CD4-positive, alpha-beta T cell treated with Interleukin-15 for 4 hours (primary cell): ENCODE measurements around the gene BANK1.

Experiments
- DNase-seq: peaks from one replicate; pipeline ENCODE4 v3.0.0-alpha.2; 2020; ENCODE audit warnings: low spot score

BANK1 gene

GRCh38 chr4:101790521-101791181, at the start of gene BANK1:
Gene BANK1 (plus strand): TSS chr4:101790730. CDS start chr4:101790881, 151 bp downstream.
- DNase-seq: peak; percentile 23

- DNase-seq: no peak
These were observed 36.8 kb upstream of the BANK1 start for GRCh38 chr4:101753721-101754120.

DNA sequence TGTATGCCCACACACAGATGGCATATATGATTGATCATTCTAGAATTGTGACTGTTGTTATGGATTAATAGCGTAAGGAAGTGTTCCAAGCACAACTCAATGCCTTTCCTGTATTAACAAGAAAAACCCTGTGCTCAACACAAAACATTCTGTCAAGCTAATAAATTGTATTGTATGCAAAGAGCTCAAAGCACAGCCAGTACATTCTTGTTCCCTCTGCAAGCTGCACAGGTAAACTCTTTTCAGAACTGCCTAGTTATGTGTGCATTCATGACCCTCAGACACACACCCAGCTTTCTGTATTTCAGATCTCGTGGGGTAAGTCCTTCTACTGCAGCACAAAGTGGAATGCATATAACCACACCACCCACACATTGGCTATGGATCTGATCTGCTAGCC, 34.3 kb upstream of the BANK1 start:
- DNase-seq: no peak

DNA sequence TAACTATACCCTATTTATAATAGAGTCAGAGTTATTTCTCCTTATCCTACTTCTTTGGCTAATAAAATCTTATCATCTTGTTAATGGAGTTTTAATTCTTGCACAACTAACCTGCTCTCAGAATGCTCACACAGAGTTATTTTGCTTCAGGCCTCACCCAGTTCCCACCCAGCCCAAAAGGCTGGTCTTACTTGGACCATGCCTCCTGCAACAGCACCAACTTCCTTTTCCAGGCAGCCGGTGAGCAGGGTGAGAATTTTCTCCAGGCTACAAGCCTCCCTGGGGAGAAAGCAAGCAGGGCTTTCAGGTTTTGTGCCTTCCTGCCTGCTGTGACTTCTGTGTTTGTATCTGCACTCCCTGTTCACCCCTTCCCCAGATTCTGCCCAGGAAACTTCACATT, 29.1 kb upstream of the BANK1 start:
- no peak for DNase-seq

- no peak for DNase-seq
These were observed 28.5 kb upstream of the BANK1 start for GRCh38 chr4:101762025-101762424.

GRCh38 chr4:101762534-101762933, 28.0 kb upstream of the BANK1 start:
- no peak for DNase-seq

DNA sequence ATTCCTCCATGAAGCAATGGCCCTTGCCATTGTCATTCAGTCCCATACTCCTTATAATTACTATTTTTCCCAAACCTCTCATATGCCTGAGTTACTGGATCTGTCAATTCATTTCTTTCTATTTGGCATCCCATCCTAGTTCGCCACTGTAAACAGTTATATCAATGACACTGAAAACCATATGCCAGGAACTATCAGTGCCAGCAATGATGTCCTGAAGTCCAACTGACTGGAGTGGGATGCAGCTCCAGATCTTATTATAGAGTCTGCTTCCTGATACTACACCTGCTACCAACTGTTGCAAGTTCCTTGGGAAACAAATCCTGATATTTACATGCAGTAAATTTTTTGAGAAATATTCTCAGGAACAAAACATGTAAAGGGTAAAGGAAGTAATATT, 27.0 kb upstream of the BANK1 start:
- DNase-seq: no peak

DNA sequence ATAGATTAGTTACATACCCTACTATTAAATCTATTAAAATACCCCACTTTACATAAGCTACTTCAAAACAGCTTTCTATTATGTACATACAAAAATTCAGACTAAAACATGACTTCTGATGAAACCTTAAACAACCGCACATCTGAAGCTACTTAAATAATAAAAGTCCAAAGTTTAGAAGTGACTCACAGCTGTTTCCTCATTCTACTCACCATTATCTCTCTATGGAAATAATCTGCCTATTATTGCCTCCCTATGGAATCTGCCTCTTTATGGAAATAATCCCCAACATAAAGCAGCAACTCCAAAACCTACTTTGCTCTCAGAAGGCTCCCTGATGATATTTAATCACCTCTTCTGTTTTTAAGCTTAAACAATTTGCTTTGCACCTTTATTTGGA, 15.7 kb upstream of the BANK1 start:
- DNase-seq: no peak

DNA sequence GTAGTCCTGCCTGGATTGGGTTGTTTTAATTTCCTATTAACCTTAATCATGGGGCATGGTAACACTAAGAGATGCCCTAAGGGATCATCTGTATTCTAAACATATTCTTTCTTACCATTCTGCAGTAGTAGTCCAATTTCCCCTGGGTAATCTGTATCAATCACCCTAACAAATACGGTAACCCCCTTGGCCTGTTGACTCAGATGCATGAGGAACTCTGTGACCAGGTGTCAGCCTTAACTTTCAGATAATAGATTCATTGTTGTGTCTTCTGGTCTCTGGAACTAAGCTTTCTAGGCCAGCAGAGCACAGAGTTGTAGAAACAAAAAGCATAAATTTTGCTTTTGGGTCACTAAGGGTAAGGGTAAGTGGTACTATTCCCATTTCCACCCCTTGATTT, 13.1 kb upstream of the BANK1 start:
- DNase-seq: no peak

DNA sequence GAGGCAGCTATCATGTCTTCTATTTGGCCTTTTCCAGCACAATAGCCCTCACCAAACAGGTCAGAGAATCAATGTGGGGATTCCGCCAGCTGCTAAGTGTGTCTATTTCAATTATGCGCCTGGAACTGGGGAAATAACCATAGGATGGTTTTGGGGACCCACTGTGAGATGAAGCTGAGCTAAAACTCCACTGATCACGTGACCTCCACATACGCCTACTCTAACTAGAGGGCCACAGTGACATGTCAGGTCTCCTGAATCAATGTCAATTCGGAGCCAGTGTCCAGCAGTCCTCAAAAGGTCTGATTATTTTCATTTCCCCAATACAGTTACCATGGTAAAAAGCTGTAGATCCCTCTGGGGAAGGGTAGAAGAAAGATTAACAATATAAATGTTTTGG, 10.2 kb upstream of the BANK1 start:
- DNase-seq: no peak

DNA sequence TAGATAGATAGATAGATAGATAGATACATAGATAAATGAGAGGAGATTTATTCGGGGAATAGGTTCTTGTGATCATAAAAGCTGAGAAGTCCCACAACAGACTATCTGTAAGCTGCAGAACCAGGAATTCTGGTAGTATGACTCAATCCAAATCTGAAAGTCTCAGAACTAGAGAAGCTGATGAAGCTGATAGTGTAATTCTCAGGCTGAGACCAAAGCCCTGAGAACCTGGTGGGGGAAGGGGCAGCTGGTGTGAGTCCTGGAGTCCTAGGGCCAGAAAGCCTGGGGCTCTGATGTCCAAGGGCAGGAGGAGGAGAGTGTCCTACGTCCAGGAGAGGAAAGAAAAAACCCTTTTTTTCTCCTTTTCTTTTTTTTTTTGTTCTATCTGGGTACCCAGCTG, 8.0 kb upstream of the BANK1 start:
- DNase-seq: no peak

DNA sequence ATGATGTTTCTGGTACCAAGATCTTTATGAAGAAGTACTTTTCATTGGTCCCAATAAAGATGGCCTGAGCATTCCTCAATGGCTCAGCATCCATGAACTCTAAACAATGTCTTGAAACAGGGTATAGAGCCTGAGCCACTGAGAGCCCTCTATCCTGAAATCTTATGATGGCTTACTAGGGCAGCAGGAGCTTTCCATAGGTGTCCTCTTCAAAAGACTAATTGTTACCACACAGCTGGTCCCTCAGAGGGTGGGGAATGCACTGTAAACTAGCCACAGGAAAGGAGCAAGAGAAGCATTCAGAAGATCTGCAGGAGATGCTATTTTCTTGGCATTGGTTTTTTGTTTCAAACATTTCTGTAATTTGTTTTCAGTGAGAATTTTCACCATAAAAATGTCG, 5.6 kb upstream of the BANK1 start:
- DNase-seq: no peak

- no peak for DNase-seq
These were observed 5.0 kb upstream of the BANK1 start for GRCh38 chr4:101785486-101785885.

GRCh38 chr4:101787701-101788316, 2.7 kb upstream of the BANK1 start:
- DNase-seq: no peak

GRCh38 chr4:101791182-101791558, 640 bp downstream of the BANK1 start:
- DNase-seq: no peak

- DNase-seq: no peak
These were observed 1.6 kb downstream of the BANK1 start for GRCh38 chr4:101792056-101792590.

DNA sequence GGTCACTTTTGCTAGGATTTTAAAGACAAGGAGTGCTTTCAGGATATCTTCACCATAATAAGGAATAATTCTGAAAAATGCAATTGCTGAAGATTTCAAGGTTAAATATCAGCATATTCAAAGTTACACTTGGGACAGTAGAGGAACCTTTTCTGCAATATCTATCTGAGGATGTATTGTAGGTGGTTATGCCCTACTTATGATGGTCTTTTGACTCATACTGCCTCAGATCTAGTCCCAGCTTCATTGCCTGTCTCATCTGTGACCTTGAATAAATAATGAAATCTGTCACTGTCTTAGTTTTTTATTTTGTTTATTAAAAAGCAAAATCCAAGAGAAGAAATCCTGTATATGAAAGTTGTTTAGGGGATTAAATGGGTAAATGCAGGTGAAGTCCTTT, 2.9 kb downstream of the BANK1 start:
- DNase-seq: no peak

GRCh38 chr4:101794806-101795205, 4.3 kb downstream of the BANK1 start:
- no peak for DNase-seq

- no peak for DNase-seq
These were observed 5.2 kb downstream of the BANK1 start for GRCh38 chr4:101795704-101796103.

DNA sequence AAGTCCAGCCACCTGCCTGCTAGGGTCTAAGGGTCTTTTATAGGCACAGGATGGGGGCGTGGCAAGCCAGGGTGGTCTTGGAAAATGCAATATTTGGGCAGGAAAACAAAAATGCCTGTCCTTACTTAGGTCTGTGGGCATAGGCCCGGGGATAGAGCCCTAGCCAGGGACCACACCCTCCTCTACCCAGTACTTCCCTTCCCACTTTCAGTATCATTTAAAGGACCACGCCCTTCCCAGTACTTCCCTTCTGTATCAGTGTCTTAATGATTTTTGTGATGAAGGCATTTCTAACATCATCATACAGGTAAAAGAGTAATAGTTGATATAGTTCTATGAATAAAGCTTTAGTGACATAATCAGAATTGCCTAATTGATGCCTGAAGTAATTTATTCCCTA, 11.4 kb downstream of the BANK1 start:
- DNase-seq: no peak

- no peak for DNase-seq
These were observed 16.4 kb downstream of the BANK1 start for GRCh38 chr4:101806914-101807313.

- no peak for DNase-seq
These were observed 16.8 kb downstream of the BANK1 start for GRCh38 chr4:101807351-101807750.

GRCh38 chr4:101813604-101814003, 23.1 kb downstream of the BANK1 start:
- no peak for DNase-seq

DNA sequence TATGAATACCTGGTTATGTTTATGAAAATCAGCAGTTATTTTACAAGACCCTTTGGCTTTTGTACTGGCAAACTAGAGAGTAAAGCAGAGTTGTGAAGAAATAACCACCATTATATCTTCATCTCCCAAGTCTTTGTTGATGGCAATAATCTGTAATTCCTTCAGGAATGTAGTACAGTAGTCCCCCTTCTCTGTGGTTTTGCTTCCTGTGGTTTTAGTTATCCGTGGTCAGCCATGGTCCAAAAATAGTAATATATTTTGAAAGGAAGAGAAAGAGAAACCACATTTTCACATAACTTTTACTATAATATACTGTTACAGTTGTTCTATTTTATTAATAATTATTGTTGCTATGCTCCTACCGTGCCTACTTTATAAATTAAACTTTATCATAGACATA, 27.8 kb downstream of the BANK1 start:
- DNase-seq: no peak
